ENCODE results near the gene SMG6. TPM values are rescaled to one million over a fixed set of nuclear protein-coding genes. Genes with fewer than 3 reads are reported as not detected.
"Not testable (repeated sequence)": the region's sequence is repeated elsewhere in the genome, so short reads cannot be mapped to it uniquely, and the experiment has no call there.

The SMG6 gene
- total RNA-seq, 1 donor from 2014 or later, result 38.1 TPM

DNA sequence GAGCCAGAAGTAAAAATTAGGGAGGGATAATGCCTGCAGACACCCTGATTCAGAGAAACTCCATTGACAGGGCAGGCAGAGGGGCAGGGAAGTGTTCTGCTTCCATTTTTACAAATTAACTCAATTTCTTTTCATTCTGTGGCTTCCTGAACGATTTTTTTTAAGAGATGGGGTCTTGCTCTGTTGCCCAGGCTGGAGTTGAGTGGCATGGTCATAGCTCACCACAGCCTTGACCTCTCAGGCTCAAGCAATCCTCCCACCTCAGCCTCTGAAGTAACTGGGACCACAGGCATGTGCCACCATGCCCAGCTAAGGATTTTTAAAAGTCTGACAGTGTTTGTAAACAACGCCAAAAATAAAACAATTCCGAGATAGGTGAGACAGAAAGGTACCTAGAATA is 99.8 kb downstream of the SMG6 start:
- no peak overlapping the region for H3K27ac Mint-ChIP-seq (ENCODE audit: unreplicated experiment)
- no peak for DNase-seq (ENCODE audit: low spot score)

DNA sequence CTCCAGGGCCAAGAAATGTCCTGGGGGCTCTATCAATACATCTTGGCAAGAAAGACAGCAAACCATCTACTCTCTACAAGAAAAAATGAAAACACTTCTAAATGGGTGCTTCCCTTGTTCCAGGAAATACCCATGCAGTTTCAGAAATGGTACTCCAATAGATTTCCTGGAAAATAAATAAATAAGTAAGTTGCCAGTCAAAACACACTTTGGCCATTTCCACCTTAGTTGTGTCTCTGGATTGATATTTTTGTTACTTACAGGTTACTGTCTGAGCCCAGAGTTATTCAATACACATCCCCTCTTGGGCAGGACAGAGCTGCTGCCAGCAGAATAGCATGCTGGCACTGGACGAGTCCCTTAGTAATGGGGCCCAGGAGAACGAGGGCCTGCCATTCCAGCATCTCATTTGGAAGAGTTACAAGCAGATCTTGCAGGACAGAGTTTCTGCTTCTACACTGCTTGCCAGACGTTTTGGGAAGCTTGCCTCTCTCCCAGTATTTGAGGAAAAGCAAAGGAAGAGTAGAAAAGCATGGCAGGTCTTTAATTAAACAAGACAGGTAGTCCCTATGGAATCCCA is 100.5 kb downstream of the SMG6 start:
- Mint-ChIP-seq H3K4me1 (ENCODE audit: unreplicated experiment) (no peaks in the 10 kb centered on the region), H3K27ac (ENCODE audit: unreplicated experiment) (no peak overlapping the region), H3K27me3 (ENCODE audit: unreplicated experiment) (peaks cover 1% of the 10 kb centered on the region), H3K36me3 (ENCODE audit: low read depth, unreplicated experiment) (peaks cover 5% of the 10 kb centered on the region), H3K9me3 (ENCODE audit: unreplicated experiment) (no peaks in the 10 kb centered on the region), H3K4me3 (ENCODE audit: unreplicated experiment) (no peak overlapping the region)
- TF ChIP-seq, protein P1, sequence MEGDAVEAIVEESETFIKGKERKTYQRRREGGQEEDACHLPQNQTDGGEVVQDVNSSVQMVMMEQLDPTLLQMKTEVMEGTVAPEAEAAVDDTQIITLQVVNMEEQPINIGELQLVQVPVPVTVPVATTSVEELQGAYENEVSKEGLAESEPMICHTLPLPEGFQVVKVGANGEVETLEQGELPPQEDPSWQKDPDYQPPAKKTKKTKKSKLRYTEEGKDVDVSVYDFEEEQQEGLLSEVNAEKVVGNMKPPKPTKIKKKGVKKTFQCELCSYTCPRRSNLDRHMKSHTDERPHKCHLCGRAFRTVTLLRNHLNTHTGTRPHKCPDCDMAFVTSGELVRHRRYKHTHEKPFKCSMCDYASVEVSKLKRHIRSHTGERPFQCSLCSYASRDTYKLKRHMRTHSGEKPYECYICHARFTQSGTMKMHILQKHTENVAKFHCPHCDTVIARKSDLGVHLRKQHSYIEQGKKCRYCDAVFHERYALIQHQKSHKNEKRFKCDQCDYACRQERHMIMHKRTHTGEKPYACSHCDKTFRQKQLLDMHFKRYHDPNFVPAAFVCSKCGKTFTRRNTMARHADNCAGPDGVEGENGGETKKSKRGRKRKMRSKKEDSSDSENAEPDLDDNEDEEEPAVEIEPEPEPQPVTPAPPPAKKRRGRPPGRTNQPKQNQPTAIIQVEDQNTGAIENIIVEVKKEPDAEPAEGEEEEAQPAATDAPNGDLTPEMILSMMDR (IDR thresholded peaks at IDR 0.05; ENCODE audit: unreplicated experiment), result no peak
- no peak for DNase-seq (ENCODE audit: low spot score)

More for the DNA sequence above, 99.8 kb downstream of the SMG6 start:
- TF ChIP-seq, protein P1 (IDR thresholded peaks at IDR 0.05; ENCODE audit: unreplicated experiment), result no peak
- Mint-ChIP-seq H3K4me3 (ENCODE audit: unreplicated experiment) (no peak overlapping the region), H3K4me1 (ENCODE audit: unreplicated experiment) (no peaks in the 10 kb centered on the region), H3K9me3 (ENCODE audit: unreplicated experiment) (no peaks in the 10 kb centered on the region), H3K36me3 (ENCODE audit: low read depth, unreplicated experiment) (peaks cover 7% of the 10 kb centered on the region), H3K27me3 (ENCODE audit: unreplicated experiment) (peaks cover 1% of the 10 kb centered on the region)

DNA sequence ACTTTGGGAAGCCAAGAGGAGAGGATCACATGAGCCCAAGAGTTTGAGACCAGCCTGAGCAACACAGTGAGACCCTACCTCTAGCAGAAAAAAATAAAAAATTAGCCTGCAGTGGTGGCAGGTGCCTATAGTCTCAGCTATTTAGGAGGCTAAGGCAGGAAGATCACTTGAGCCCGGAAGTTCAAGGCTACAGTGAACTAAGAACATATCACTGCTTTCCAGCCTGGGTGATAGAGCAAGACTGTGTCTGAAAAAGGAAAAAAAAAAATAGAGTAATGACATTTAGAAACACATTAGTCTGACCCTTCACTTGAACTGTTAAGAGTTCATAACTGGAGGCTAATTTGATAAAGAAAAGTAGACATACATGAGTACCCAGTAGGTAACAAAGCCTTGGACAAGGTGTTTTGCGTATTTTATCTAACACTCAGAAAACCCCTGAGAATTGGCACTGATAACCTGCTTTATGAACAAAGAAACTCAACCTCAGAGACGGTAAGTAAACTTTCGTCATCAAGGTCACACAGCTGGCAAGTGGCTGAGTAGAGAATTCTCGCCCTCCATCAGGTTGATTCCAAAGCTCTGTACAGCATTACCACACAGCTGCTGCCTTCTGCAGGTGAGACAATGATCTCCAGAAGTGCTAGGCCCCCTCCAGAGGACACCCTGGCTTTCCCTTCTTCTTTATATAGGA is 101.1 kb downstream of the SMG6 start:
- TF ChIP-seq, protein P1 (IDR thresholded peaks at IDR 0.05; ENCODE audit: unreplicated experiment), result no peak
- no peak for DNase-seq (ENCODE audit: low spot score)
- Mint-ChIP-seq H3K36me3 (ENCODE audit: low read depth, unreplicated experiment) (peaks cover 5% of the 10 kb centered on the region), H3K9me3 (ENCODE audit: unreplicated experiment) (no peaks in the 10 kb centered on the region), H3K27me3 (ENCODE audit: unreplicated experiment) (peaks cover 3% of the 10 kb centered on the region), H3K4me1 (ENCODE audit: unreplicated experiment) (no peaks in the 10 kb centered on the region), H3K4me3 (ENCODE audit: unreplicated experiment) (no peak overlapping the region), H3K27ac (ENCODE audit: unreplicated experiment) (no peak overlapping the region)

DNA sequence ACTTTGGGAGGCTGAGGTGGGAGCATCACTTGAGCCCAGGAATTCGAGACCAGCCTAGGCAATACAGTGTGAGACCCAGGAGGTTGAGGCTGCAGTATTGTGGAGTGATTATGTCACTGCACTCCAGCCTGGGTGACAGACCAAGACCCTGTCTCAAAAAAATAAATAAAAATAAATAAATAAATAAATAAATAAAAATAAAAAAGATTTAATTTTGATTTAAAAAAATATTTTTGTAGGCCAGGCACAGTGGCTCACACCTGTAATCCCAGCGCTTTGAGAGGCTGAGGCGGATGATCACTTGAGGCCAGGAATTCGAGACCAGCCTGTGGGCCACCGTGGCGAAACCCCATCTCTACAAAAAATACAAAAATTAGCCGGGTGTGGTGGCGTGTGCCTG is 104.2 kb downstream of the SMG6 start:
- H3K4me3 Mint-ChIP-seq (ENCODE audit: unreplicated experiment); H3K27ac Mint-ChIP-seq (ENCODE audit: unreplicated experiment); H3K4me1 Mint-ChIP-seq (ENCODE audit: unreplicated experiment); H3K27me3 Mint-ChIP-seq (ENCODE audit: unreplicated experiment); H3K9me3 Mint-ChIP-seq (ENCODE audit: unreplicated experiment); DNase-seq (ENCODE audit: low spot score): not testable (repeated sequence)
- H3K36me3 Mint-ChIP-seq (ENCODE audit: low read depth, unreplicated experiment), result peaks cover 12% of the 10 kb centered on the region

DNA sequence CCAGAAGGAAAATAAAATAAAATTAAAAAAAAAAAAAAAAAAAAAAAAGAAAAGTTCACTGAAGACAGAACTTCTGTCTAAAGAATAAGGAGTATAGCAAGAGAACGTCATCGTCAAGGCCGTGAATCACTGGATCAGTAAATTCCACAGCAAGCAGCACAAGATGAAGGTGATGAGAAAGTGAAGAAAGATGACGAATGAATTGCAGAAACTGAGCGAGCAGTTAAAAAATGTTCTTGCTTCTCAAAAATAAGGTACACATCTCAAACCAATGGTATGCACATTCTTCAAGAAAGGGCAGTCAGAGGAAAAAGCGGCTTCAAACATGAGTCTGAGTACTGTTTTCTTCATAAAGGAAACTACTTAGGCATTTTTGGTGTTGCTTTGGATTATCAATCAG is 104.7 kb downstream of the SMG6 start:
- no peaks in the 10 kb centered on the region for H3K4me1 Mint-ChIP-seq (ENCODE audit: unreplicated experiment)
- DNase-seq (ENCODE audit: low spot score), result no peak
- H3K27ac Mint-ChIP-seq (ENCODE audit: unreplicated experiment), result no peak overlapping the region
- peaks cover 17% of the 10 kb centered on the region for H3K36me3 Mint-ChIP-seq (ENCODE audit: low read depth, unreplicated experiment)
- peaks cover 3% of the 10 kb centered on the region for H3K27me3 Mint-ChIP-seq (ENCODE audit: unreplicated experiment)
- TF ChIP-seq, protein P1 (IDR thresholded peaks at IDR 0.05; ENCODE audit: unreplicated experiment), result no peak
- H3K9me3 Mint-ChIP-seq (ENCODE audit: unreplicated experiment), result no peaks in the 10 kb centered on the region
- H3K4me3 Mint-ChIP-seq (ENCODE audit: unreplicated experiment), result no peak overlapping the region

All from endothelial cell (in vitro differentiated cells).